A549 (cell line): ENCODE data around the gene ADH1A. TPM values are rescaled to one million over a fixed set of nuclear protein-coding genes. Genes with fewer than 3 reads are reported as not detected.

ENCODE experiments used
- ATAC-seq, 2 experiments: fragments of 200-7000 bp in 1 of 2; fragments of >200 bp in 1 of 2; cut with Nextera tagmentation in 1 of 2; cut with Tn5 transposase in 1 of 2; 3 replicates each; pipeline versions ENCODE4 v1.8.0 to v1.9.1; 2018 to 2020; ENCODE audit warnings: mild to moderate bottlenecking in 1 of 2, moderate library complexity in 1 of 2
- CTCF ChIA-PET: fragments of 300-600 bp; sonication (Branson Sonifier 250); formaldehyde crosslinking; extraction: SDS; loops from one replicate; lab custom pipeline; 2021; ENCODE audit warnings: antibody characterized with exemption, inconsistent platforms; lab: Yijun Ruan, JAX
- POLR2A ChIA-PET: fragments of 350-600 bp; formaldehyde crosslinking; extraction: SDS; loops from one replicate; lab custom pipeline; 2021; ENCODE audit warnings: antibody characterized with exemption, inconsistent platforms; lab: Yijun Ruan, JAX
- DNase-seq, 2 experiments: peaks; one replicate each; pipeline versions ENCODE4 v3.0.0 to v3.0.0-alpha.2; 2011 to 2016; ENCODE audit warnings: low read depth in 1 of 2, low spot score in 1 of 2
- FAIRE-seq: peaks from 2 replicates; lab custom pipeline; 2011; peaks lifted over from hg19 to GRCh38; lab: Jason Lieb, UNC
- H3K27ac ChIP-seq, 2 experiments: fragments of >200 bp; sonication (Bioruptor Twin); formaldehyde crosslinking; 3 replicates each; pipeline ENCODE4 v1.5.1; 2016 to 2017
- H3K4me1 ChIP-seq: fragments of >200 bp; sonication (Bioruptor Twin); formaldehyde crosslinking; 3 replicates; pipeline ENCODE4 v1.6.1; 2016
- H3K4me2 ChIP-seq: fragments of >200 bp; sonication (Bioruptor Twin); formaldehyde crosslinking; 3 replicates; pipeline ENCODE4 v1.6.1; 2016
- H3K4me3 ChIP-seq: fragments of >200 bp; sonication (Bioruptor Twin); formaldehyde crosslinking; 3 replicates; pipeline ENCODE4 v1.5.1; 2016
- H3K9me3 ChIP-seq: fragments of >200 bp; sonication (Bioruptor Twin); formaldehyde crosslinking; 3 replicates; pipeline ENCODE4 v1.6.1; 2016
- BHLHE40 ChIP-seq: IDR thresholded peaks from 2 replicates; pipeline ENCODE4 v1.6.1; 2012; ENCODE audit warnings: low read depth, low read length, inconsistent platforms
- CBX2 ChIP-seq: fragments of 200-600 bp; sonication (generic); IDR thresholded peaks from 2 replicates; pipeline ENCODE4 v1.6.1; 2016; ENCODE audit warnings: low read depth, mild to moderate bottlenecking, borderline replicate concordance
- CHD2 ChIP-seq: fragments of 150-350 bp; IDR thresholded peaks from 2 replicates; pipeline ENCODE4 v1.6.1; 2014; ENCODE audit warnings: low read length; ENCODE audit not compliant: partially characterized antibody
- EHF ChIP-seq: fragments of 250-450 bp; sonication (Bioruptor Pico); IDR thresholded peaks from 2 replicates; pipeline ENCODE4 v1.5.0; 2020; ENCODE audit warnings: mild to moderate bottlenecking
- EP300 ChIP-seq, 2 experiments: fragments of >200 bp; sonication (Bioruptor Twin); formaldehyde crosslinking; IDR thresholded peaks; 2 replicates in 1 of 2; 3 replicates in 1 of 2; pipeline ENCODE4 v1.6.1; 2016 to 2017
- FOSL2 ChIP-seq, 2 experiments: fragments of 450-650 bp in 1 of 2; fragments of >200 bp in 1 of 2; sonication (Bioruptor Twin) in 1 of 2; formaldehyde crosslinking; IDR thresholded peaks; 2 replicates each; pipeline versions ENCODE4 v1.5.0 to v1.6.1; 2016 to 2020; ENCODE audit warnings: mild to moderate bottlenecking in 1 of 2, moderate library complexity in 1 of 2
- FOXS1 ChIP-seq: fragments of 250-450 bp; sonication (Bioruptor Pico); IDR thresholded peaks from 2 replicates; pipeline ENCODE4 v1.5.0; 2020; ENCODE audit warnings: mild to moderate bottlenecking, moderate library complexity
- HOXB13 ChIP-seq: fragments of 250-450 bp; sonication (Bioruptor Pico); IDR thresholded peaks from 2 replicates; pipeline ENCODE4 v1.5.0; 2020; ENCODE audit warnings: low read depth, mild to moderate bottlenecking, moderate library complexity
- HOXB5 ChIP-seq: fragments of 250-450 bp; sonication (Bioruptor Pico); IDR thresholded peaks from 2 replicates; pipeline ENCODE4 v1.5.0; 2020; ENCODE audit warnings: mild to moderate bottlenecking, moderate library complexity
- JUNB ChIP-seq: fragments of >200 bp; sonication (Bioruptor Twin); formaldehyde crosslinking; IDR thresholded peaks from 2 replicates; pipeline ENCODE4 v1.6.1; 2016
- KDM1A ChIP-seq: fragments of 200-600 bp; sonication (generic); IDR thresholded peaks from 2 replicates; pipeline ENCODE4 v1.6.1; 2016; ENCODE audit warnings: low read depth, mild to moderate bottlenecking
- MYC ChIP-seq: IDR thresholded peaks from 2 replicates; pipeline ENCODE4 v1.6.1; 2012; ENCODE audit warnings: mild to moderate bottlenecking, inconsistent platforms, low read length, improper control_type of control experiment, borderline replicate concordance
- NPAS2 ChIP-seq: fragments of 250-450 bp; sonication (Bioruptor Pico); IDR thresholded peaks from 2 replicates; pipeline ENCODE4 v1.8.0; 2022; ENCODE audit warnings: mild to moderate bottlenecking, moderate library complexity, borderline replicate concordance
- NR3C1 ChIP-seq: fragments of >200 bp; sonication (Bioruptor Twin); formaldehyde crosslinking; IDR thresholded peaks from 3 replicates; pipeline ENCODE4 v1.6.1; 2017
- PHF8 ChIP-seq: fragments of 200-600 bp; sonication (generic); IDR thresholded peaks from 2 replicates; pipeline ENCODE4 v1.6.1; 2016; ENCODE audit warnings: low read depth, mild to moderate bottlenecking, antibody characterized with exemption, moderate library complexity, borderline replicate concordance
- POLR2A ChIP-seq: IDR thresholded peaks from 2 replicates; pipeline ENCODE4 v1.6.1; 2012; ENCODE audit warnings: mild to moderate bottlenecking, low read length
- POLR2AphosphoS2 ChIP-seq: conservative IDR thresholded peaks from 2 replicates; pipeline ENCODE4 v1.6.1; 2012; ENCODE audit warnings: low read length, improper control_type of control experiment, inconsistent platforms
- RAD21 ChIP-seq, 2 experiments: fragments of >200 bp in 1 of 2; sonication (Bioruptor Twin) in 1 of 2; formaldehyde crosslinking in 1 of 2; IDR thresholded peaks in 1 of 2; conservative IDR thresholded peaks in 1 of 2; 2 replicates in 1 of 2; 3 replicates in 1 of 2; pipeline ENCODE4 v1.6.1; 2012 to 2018; ENCODE audit warnings: inconsistent platforms in 1 of 2
- RCOR1 ChIP-seq: fragments of 150-350 bp; IDR thresholded peaks from 2 replicates; pipeline ENCODE4 v1.6.1; 2014; ENCODE audit warnings: antibody characterized with exemption, low read length, low read depth
- RFX5 ChIP-seq: fragments of 450-650 bp; IDR thresholded peaks from 2 replicates; pipeline ENCODE4 v1.7.1; 2014; ENCODE audit warnings: antibody characterized with exemption, mild to moderate bottlenecking, moderate library complexity
- SMC3 ChIP-seq: fragments of >200 bp; sonication (Bioruptor Twin); formaldehyde crosslinking; IDR thresholded peaks from 3 replicates; pipeline ENCODE4 v1.6.1; 2018; ENCODE audit warnings: inconsistent platforms
- SREBF2 ChIP-seq: fragments of 450-650 bp; IDR thresholded peaks from 2 replicates; pipeline ENCODE4 v1.6.1; 2014; ENCODE audit warnings: mild to moderate bottlenecking, moderate library complexity
- WGBS: methylation state at CpG from one replicate; pipeline ENCODE4 v1.1.6; 2017; ENCODE audit errors: missing lambda C conversion rate; 5-methylcytosine and 5-hydroxymethylcytosine counted together
- polyA plus RNA-seq, 4 experiments: library from polyadenylated mRNA; depleted of rRNA in 3 of 4; stranded (reverse); fragments of >200 nt; fragmentation: RNase III in 1 of 4; extraction: RNeasy Plus Mini Kit Qiagen cat#74134 plus additional on column Dnase treatment in 1 of 4; gene quantifications; 2 replicates in 3 of 4; 3 replicates in 1 of 4; pipeline ENCODE4 v1.2.3, GENCODE V29; 2011 to 2017
- TF ChIP-seq, protein P1 (sequence below): IDR thresholded peaks from 2 replicates; pipeline ENCODE4 v1.6.1; 2012
- TF ChIP-seq, protein P2 (sequence below): fragments of 250-450 bp; sonication (Bioruptor Pico); IDR thresholded peaks from 2 replicates; pipeline ENCODE4 v1.5.0; 2020; ENCODE audit warnings: low read depth, mild to moderate bottlenecking, moderate library complexity
- TF ChIP-seq, protein P3 (sequence below): fragments of >200 bp; sonication (Bioruptor Twin); formaldehyde crosslinking; IDR thresholded peaks from 3 replicates; pipeline ENCODE4 v1.6.1; 2016
- TF ChIP-seq, protein P4 (sequence below): fragments of 250-450 bp; sonication (Bioruptor Pico); IDR thresholded peaks from 2 replicates; pipeline ENCODE4 v1.5.0; 2021; ENCODE audit warnings: mild to moderate bottlenecking, moderate library complexity, borderline replicate concordance

Gene ADH1A
- polyA plus RNA-seq, 2 of the 4 experiments (the other 2 are of a cell fraction), result not detected

DNA sequence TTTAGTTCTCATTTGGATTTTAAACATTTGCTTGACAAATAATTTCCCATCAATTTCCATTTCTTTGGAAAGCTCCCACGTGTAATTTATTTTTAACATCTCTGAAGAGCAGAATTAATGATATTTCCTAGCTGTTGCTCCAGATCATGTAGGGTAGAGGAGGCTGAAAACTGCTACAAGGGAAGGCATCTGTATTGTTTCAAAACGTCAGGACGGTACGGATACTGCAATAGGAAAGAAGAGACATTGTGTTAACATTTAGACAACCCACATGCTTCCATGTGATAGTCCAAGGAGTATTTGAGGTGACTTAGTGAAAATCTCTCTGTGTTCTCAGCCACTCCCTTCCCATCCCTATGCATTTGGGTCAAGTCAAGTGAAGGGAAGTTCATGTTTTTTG, 45.8 kb upstream of the ADH1A start (continued):
- TF ChIP-seq, protein P1, sequence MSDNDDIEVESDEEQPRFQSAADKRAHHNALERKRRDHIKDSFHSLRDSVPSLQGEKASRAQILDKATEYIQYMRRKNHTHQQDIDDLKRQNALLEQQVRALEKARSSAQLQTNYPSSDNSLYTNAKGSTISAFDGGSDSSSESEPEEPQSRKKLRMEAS, result no peak
- TF ChIP-seq RFX5 (no peak), SREBF2 (no peak), FOXS1 (no peak), EP300 (IDR thresholded peaks at IDR 0.05) (no peak), NR3C1 (no peak)

DNA sequence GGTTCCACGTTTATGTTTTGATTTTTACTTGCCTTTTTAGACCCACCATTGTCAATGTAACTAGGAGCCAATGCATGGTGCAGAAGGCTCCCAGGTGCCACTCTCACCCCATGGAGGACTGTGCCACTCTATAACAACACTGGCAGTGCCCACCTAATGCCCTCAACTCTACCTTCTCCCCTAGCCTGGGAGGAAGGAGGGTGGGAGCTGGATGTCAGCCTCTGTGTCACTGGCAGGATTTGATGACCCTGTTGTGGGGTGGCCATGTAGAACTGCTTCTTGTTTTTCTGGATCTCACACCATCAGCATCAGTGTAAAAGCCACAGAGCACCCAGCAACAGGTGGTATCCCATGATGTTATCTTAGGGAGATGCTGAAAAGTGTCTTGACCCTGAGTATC, 44.1 kb upstream of the ADH1A start:
- no peak for TF ChIP-seq NPAS2 (CRISPR knock-in tag)
- TF ChIP-seq EP300 (IDR thresholded peaks at IDR 0.05), result no peak
- no peak for TF ChIP-seq CHD2
- TF ChIP-seq RCOR1, result no peak
- no peak for TF ChIP-seq JUNB
- no peak for TF ChIP-seq HOXB13
- TF ChIP-seq SMC3, result no peak
- TF ChIP-seq EHF, result no peak
- TF ChIP-seq FOSL2 (IDR thresholded peaks at IDR 0.05), result no peak
- no peak for TF ChIP-seq FOSL2 (CRISPR knock-in tag; IDR thresholded peaks at IDR 0.05)
- TF ChIP-seq RAD21 (conservative IDR thresholded peaks at IDR 0.05 in 1 of 2, IDR thresholded peaks at IDR 0.05 in 1 of 2), result no peak
- TF ChIP-seq, protein P2, sequence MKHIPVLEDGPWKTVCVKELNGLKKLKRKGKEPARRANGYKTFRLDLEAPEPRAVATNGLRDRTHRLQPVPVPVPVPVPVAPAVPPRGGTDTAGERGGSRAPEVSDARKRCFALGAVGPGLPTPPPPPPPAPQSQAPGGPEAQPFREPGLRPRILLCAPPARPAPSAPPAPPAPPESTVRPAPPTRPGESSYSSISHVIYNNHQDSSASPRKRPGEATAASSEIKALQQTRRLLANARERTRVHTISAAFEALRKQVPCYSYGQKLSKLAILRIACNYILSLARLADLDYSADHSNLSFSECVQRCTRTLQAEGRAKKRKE (CRISPR knock-in tag), result no peak
- TF ChIP-seq, protein P3, sequence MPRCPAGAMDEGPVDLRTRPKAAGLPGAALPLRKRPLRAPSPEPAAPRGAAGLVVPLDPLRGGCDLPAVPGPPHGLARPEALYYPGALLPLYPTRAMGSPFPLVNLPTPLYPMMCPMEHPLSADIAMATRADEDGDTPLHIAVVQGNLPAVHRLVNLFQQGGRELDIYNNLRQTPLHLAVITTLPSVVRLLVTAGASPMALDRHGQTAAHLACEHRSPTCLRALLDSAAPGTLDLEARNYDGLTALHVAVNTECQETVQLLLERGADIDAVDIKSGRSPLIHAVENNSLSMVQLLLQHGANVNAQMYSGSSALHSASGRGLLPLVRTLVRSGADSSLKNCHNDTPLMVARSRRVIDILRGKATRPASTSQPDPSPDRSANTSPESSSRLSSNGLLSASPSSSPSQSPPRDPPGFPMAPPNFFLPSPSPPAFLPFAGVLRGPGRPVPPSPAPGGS, result no peak
- no peak for TF ChIP-seq PHF8
- TF ChIP-seq, protein P4, sequence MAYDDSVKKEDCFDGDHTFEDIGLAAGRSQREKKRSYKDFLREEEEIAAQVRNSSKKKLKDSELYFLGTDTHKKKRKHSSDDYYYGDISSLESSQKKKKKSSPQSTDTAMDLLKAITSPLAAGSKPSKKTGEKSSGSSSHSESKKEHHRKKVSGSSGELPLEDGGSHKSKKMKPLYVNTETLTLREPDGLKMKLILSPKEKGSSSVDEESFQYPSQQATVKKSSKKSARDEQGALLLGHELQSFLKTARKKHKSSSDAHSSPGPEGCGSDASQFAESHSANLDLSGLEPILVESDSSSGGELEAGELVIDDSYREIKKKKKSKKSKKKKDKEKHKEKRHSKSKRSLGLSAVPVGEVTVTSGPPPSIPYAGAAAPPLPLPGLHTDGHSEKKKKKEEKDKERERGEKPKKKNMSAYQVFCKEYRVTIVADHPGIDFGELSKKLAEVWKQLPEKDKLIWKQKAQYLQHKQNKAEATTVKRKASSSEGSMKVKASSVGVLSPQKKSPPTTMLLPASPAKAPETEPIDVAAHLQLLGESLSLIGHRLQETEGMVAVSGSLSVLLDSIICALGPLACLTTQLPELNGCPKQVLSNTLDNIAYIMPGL, result no peak
- no peak for TF ChIP-seq POLR2A
- TF ChIP-seq POLR2AphosphoS2, result no peak
- no peak for TF ChIP-seq KDM1A
- TF ChIP-seq HOXB5 (CRISPR knock-in tag), result no peak
- ChIA-PET POLR2A (no interaction called here), CTCF (no interaction called here)
- no peaks in the 10 kb centered on the region for H3K4me1 ChIP-seq
- WGBS, result 0% methylated on average over 1 of the region's 1 CpG
- no peak overlapping the region for H3K27ac ChIP-seq
- no peak overlapping the region for H3K4me2 ChIP-seq
- ATAC-seq (no peak), FAIRE-seq (no peak), DNase-seq (no peak)
- H3K4me3 ChIP-seq, result no peak overlapping the region
- H3K9me3 ChIP-seq, result no peaks in the 10 kb centered on the region

DNA sequence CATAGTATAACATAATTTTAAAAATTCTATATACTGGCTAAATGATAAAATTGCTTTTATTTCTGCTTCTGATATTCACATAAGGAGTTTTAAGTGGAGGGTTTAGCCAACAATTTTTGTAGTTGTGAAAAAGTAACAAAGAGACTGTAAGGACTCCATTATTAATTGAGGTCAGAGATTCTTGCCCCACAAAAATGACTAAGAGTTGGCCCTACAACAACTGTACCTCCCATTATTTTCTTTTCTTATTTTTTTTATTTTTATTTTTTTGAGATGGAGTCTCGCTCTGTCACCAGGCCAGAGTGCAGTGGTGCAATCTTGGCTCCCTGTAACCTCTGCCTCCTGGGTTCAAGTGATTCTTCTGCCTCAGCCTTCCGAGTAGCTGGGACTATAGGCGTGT, 39.9 kb upstream of the ADH1A start:
- H3K4me1 ChIP-seq, result no peaks in the 10 kb centered on the region
- TF ChIP-seq HOXB5 (CRISPR knock-in tag) (no peak), MYC (no peak), CBX2 (no peak), POLR2AphosphoS2 (no peak), BHLHE40 (no peak)
- no peak overlapping the region for H3K27ac ChIP-seq
- CTCF ChIA-PET, result no interaction called here
- H3K9me3 ChIP-seq, result no peaks in the 10 kb centered on the region
- H3K4me2 ChIP-seq, result no peak overlapping the region
- no peak overlapping the region for H3K4me3 ChIP-seq
- POLR2A ChIA-PET, result no interaction called here
- WGBS, result 71% methylated on average over 3 of the region's 3 CpGs
- FAIRE-seq (no peak), DNase-seq (no peak), ATAC-seq (no peak)
